IMR-90 (cell line): Measurements from ENCODE around the gene HIVEP3. TPM values are rescaled to one million over a fixed set of nuclear protein-coding genes. Genes with fewer than 3 reads are reported as not detected.

Experiments used
- ATAC-seq: fragments of 200-7000 bp; cut with Tn5 transposase; 2 replicates; pipeline ENCODE4 v1.9.1; 2020; ENCODE audit warnings: low read depth, mild to moderate bottlenecking, moderate library complexity
- BruUV-seq: library from RNA; stranded (reverse); fragments of 400-500 nt; replicated peaks from 2 replicates; lab custom pipeline; 2021; lab: Mats Ljungman, UMichigan
- CTCF ChIA-PET: fragments of 300-600 bp; formaldehyde crosslinking; extraction: SDS; loops from one replicate; lab custom pipeline; 2021; ENCODE audit warnings: antibody characterized with exemption; lab: Yijun Ruan, JAX
- POLR2A ChIA-PET: fragments of 300-600 bp; sonication (Branson Sonifier 250); formaldehyde crosslinking; loops from one replicate; lab custom pipeline; 2022; ENCODE audit warnings: antibody characterized with exemption; ENCODE audit not compliant: unreplicated experiment; lab: Charles Lee
- DNase-seq: peaks from one replicate; pipeline ENCODE4 v3.0.0; 2013
- H2AFZ ChIP-seq: replicated peaks from 2 replicates; pipeline ENCODE3; 2013; ENCODE audit warnings: low read length, mild to moderate bottlenecking; ENCODE audit not compliant: poor library complexity
- H2AK5ac ChIP-seq: 2 replicates; pipeline ENCODE4 v1.6.1; 2013; ENCODE audit warnings: low read depth, low read length, inconsistent platforms
- H2AK9ac ChIP-seq: replicated peaks from 2 replicates; pipeline ENCODE3; 2013; ENCODE audit warnings: mild to moderate bottlenecking, low read depth, low read length, moderate library complexity; ENCODE audit not compliant: poor library complexity
- H2BK120ac ChIP-seq: 2 replicates; pipeline ENCODE4 v1.6.1; 2013; ENCODE audit warnings: low read depth, low read length, inconsistent platforms
- H2BK15ac ChIP-seq: 3 replicates; pipeline ENCODE4 v1.6.1; 2013; ENCODE audit warnings: low read depth, low read length, inconsistent platforms
- H2BK20ac ChIP-seq: 2 replicates; pipeline ENCODE4 v1.6.1; 2013; ENCODE audit warnings: low read depth, mild to moderate bottlenecking, inconsistent platforms, low read length, moderate library complexity
- H2BK5ac ChIP-seq: 2 replicates; pipeline ENCODE4 v1.6.1; 2013; ENCODE audit warnings: mild to moderate bottlenecking, low read depth, low read length, inconsistent platforms; ENCODE audit not compliant: poor library complexity, severe bottlenecking
- H3K14ac ChIP-seq: replicated peaks from 2 replicates; pipeline ENCODE4 v1.6.1; 2013; ENCODE audit warnings: low read depth, low read length, inconsistent platforms
- H3K18ac ChIP-seq: 2 replicates; pipeline ENCODE4 v1.6.1; 2013; ENCODE audit warnings: low read depth, low read length, control low read depth
- H3K23ac ChIP-seq: 2 replicates; pipeline ENCODE4 v1.6.1; 2013; ENCODE audit warnings: low read depth, low read length, inconsistent platforms
- H3K27ac ChIP-seq: 2 replicates; pipeline ENCODE4 v1.5.1; 2013; ENCODE audit warnings: mild to moderate bottlenecking, control low read depth, low read length; ENCODE audit not compliant: insufficient read depth
- H3K27me3 ChIP-seq: 2 replicates; pipeline ENCODE4 v1.6.1; 2013; ENCODE audit warnings: low read length; ENCODE audit not compliant: control insufficient read depth, insufficient read depth
- H3K36me3 ChIP-seq: 2 replicates; pipeline ENCODE4 v1.6.1; 2013; ENCODE audit warnings: low read length, mixed read lengths; ENCODE audit not compliant: control insufficient read depth, insufficient read depth
- H3K4ac ChIP-seq: 2 replicates; pipeline ENCODE4 v1.6.1; 2013; ENCODE audit warnings: low read depth, low read length, inconsistent platforms
- H3K4me1 ChIP-seq: 2 replicates; pipeline ENCODE4 v1.6.1; 2013; ENCODE audit warnings: low read length, mixed read lengths; ENCODE audit not compliant: control insufficient read depth, insufficient read depth
- H3K4me2 ChIP-seq: 2 replicates; pipeline ENCODE4 v1.6.1; 2013; ENCODE audit warnings: low read depth, mild to moderate bottlenecking, control low read depth, low read length, moderate library complexity
- H3K4me3 ChIP-seq: 2 replicates; pipeline ENCODE4 v1.5.1; 2013; ENCODE audit warnings: low read depth, mild to moderate bottlenecking, control low read depth, low read length, moderate library complexity; ENCODE audit not compliant: insufficient read depth
- H3K56ac ChIP-seq: 2 replicates; pipeline ENCODE4 v1.6.1; 2013; ENCODE audit warnings: low read length, inconsistent platforms; ENCODE audit not compliant: insufficient read depth; ENCODE audit errors: extremely low read depth
- H3K79me1 ChIP-seq, 2 experiments: 2 replicates each; pipeline ENCODE4 v1.6.1; 2013; ENCODE audit warnings: low read length in 2 of 2, inconsistent platforms in 1 of 2, low read depth in 1 of 2
- H3K9ac ChIP-seq: 2 replicates; pipeline ENCODE4 v1.6.1; 2013; ENCODE audit warnings: low read depth, low read length, control low read depth
- H3K9me1 ChIP-seq: 2 replicates; pipeline ENCODE4 v1.6.1; 2013; ENCODE audit warnings: low read length, inconsistent platforms; ENCODE audit not compliant: insufficient read depth
- H3K9me3 ChIP-seq: 2 replicates; pipeline ENCODE4 v1.6.1; 2013; ENCODE audit warnings: low read length; ENCODE audit not compliant: control insufficient read depth, insufficient read depth
- H4K20me1 ChIP-seq: 2 replicates; pipeline ENCODE4 v1.6.1; 2013; ENCODE audit warnings: low read length, inconsistent platforms; ENCODE audit not compliant: insufficient read depth
- H4K5ac ChIP-seq: 2 replicates; pipeline ENCODE4 v1.6.1; 2013; ENCODE audit warnings: mild to moderate bottlenecking, low read depth, low read length, control low read depth
- H4K8ac ChIP-seq, 2 experiments: 2 replicates each; pipeline ENCODE4 v1.6.1; 2013; ENCODE audit warnings: low read depth in 2 of 2, low read length in 2 of 2, control low read depth in 1 of 2, inconsistent platforms in 1 of 2
- H4K91ac ChIP-seq: 2 replicates; pipeline ENCODE4 v1.6.1; 2013; ENCODE audit warnings: low read depth, low read length, inconsistent platforms; ENCODE audit not compliant: insufficient read depth
- BHLHE40 ChIP-seq: fragments of 150-350 bp; IDR thresholded peaks from 2 replicates; pipeline ENCODE4 v1.6.1; 2016; ENCODE audit warnings: mild to moderate bottlenecking, low read depth, low read length
- CEBPB ChIP-seq: IDR thresholded peaks from 2 replicates; pipeline ENCODE4 v1.6.1; 2012; ENCODE audit warnings: low read depth, low read length, improper control_type of control experiment
- CHD1 ChIP-seq: IDR thresholded peaks from 2 replicates; pipeline ENCODE4 v1.6.1; 2012; ENCODE audit warnings: low read depth, low read length, improper control_type of control experiment
- ELK1 ChIP-seq: fragments of 150-350 bp; IDR thresholded peaks from 2 replicates; pipeline ENCODE4 v1.6.1; 2016; ENCODE audit warnings: low read depth, mild to moderate bottlenecking, low read length, moderate library complexity, borderline replicate concordance
- FOS ChIP-seq: fragments of 150-350 bp; IDR thresholded peaks from 2 replicates; pipeline ENCODE4 v1.6.1; 2016; ENCODE audit warnings: low read depth, low read length
- MAFK ChIP-seq: IDR thresholded peaks from 2 replicates; pipeline ENCODE4 v1.6.1; 2012; ENCODE audit warnings: low read depth, low read length, improper control_type of control experiment
- POLR2A ChIP-seq: IDR thresholded peaks from 2 replicates; pipeline ENCODE4 v1.6.1; 2012; ENCODE audit warnings: mild to moderate bottlenecking, low read depth, low read length
- RCOR1 ChIP-seq: IDR thresholded peaks from 2 replicates; pipeline ENCODE4 v1.6.1; 2012; ENCODE audit warnings: mild to moderate bottlenecking, low read length, improper control_type of control experiment; ENCODE audit not compliant: insufficient replicate concordance
- WGBS, 2 experiments: methylation state at CpG; one replicate each; pipeline versions ENCODE4 v1.1.5 to v1.1.7; 2013; ENCODE audit warnings: missing lambda C conversion rate in 2 of 2; ENCODE audit not compliant: insufficient read length in 1 of 2; ENCODE audit errors: extremely low coverage in 2 of 2; 5-methylcytosine and 5-hydroxymethylcytosine counted together
- dilution Hi-C: fragments of 300-500 bp; cut with HindIII; formaldehyde crosslinking; loops from one replicate; pipeline ENCODE4 v1.14.3; 2018; ENCODE audit warnings: low sequenced_read_pairs; ENCODE audit not compliant: unreplicated experiment
- in situ Hi-C: fragments of 300-500 bp; cut with MboI; formaldehyde crosslinking; loops from 3 replicates; pipeline ENCODE4 v1.14.3; 2019; ENCODE audit warnings: low sequenced_read_pairs, inconsistent platforms, mixed read lengths
- intact Hi-C: fragments of 100-400 bp; cut with micrococcal nuclease; formaldehyde crosslinking; loops from 2 replicates; pipeline ENCODE4 v1.10.0; 2022
- polyA plus RNA-seq, 3 experiments: library from polyadenylated mRNA; depleted of rRNA; stranded (reverse); fragments of >200 nt; gene quantifications; 2 replicates each; pipeline ENCODE4 v1.2.3, GENCODE V29; 2012; ENCODE audit warnings: low replicate concordance in 1 of 3
- total RNA-seq: library from RNA; depleted of rRNA; stranded (reverse); fragments of >200 nt; gene quantifications from 2 replicates; pipeline ENCODE4 v1.2.3, GENCODE V29; 2012
- TF ChIP-seq, protein P1 (sequence below): fragments of 150-350 bp; IDR thresholded peaks from 2 replicates; pipeline ENCODE4 v1.6.1; 2017; ENCODE audit warnings: mild to moderate bottlenecking, antibody characterized with exemption, low read length, low read depth

The HIVEP3 gene
- total and polyA plus RNA-seq, 2 of the 4 experiments (the other 2 are of a cell fraction) = 1.4 to 4.0 TPM

- DNase-seq = no peak
These were observed 277.8 kb downstream of the HIVEP3 start for GRCh38 chr1:41640756-41641474.

More at GRCh38 chr1:41640756-41641474, 277.8 kb downstream of the HIVEP3 start:
- Histone ChIP-seq H3K4me2 (no peak overlapping the region), H3K4me1 (peaks cover 11% of the 10 kb centered on the region), H3K56ac (no peak overlapping the region), H3K27me3 (no peaks in the 10 kb centered on the region), H3K14ac (no peak overlapping the region), H4K5ac (no peak overlapping the region), H3K9me1 (peaks cover 26% of the 10 kb centered on the region), H2AK5ac (no peak overlapping the region), H3K4me3 (no peak overlapping the region), H3K4ac (no peak overlapping the region), H3K23ac (no peak overlapping the region), H2AK9ac (no peak overlapping the region), H2AFZ (no peak overlapping the region), H3K18ac (no peak overlapping the region), H2BK15ac (no peak overlapping the region), H4K8ac (no peak overlapping the region), H2BK120ac (no peak overlapping the region), H3K36me3 (no peaks in the 10 kb centered on the region), H4K91ac (no peak overlapping the region), H3K27ac (no peak overlapping the region), H3K9ac (no peak overlapping the region), H3K9me3 (no peaks in the 10 kb centered on the region), H2BK5ac (no peak overlapping the region), H2BK20ac (no peak overlapping the region), H3K79me1 (peaks cover 15 to 31% of the 10 kb centered on the region in 2 experiments; a peak in 3 of 4 replicates), H4K20me1 (no peaks in the 10 kb centered on the region)
- in situ Hi-C loops (no loop called here), intact Hi-C loops (no loop called here), dilution Hi-C loops (no loop called here)
- TF ChIP-seq BHLHE40 (no peak), ELK1 (no peak), CEBPB (no peak), RCOR1 (no peak), POLR2A (no peak), MAFK (no peak), CHD1 (no peak), FOS (no peak)
- TF ChIP-seq, protein P1, sequence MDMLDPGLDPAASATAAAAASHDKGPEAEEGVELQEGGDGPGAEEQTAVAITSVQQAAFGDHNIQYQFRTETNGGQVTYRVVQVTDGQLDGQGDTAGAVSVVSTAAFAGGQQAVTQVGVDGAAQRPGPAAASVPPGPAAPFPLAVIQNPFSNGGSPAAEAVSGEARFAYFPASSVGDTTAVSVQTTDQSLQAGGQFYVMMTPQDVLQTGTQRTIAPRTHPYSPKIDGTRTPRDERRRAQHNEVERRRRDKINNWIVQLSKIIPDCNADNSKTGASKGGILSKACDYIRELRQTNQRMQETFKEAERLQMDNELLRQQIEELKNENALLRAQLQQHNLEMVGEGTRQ = no peak
- no TSS peak for BruUV-seq
- ChIA-PET POLR2A (no interaction called here), CTCF (no interaction called here)
- no peak for ATAC-seq
- WGBS, 2 experiments = no CpG with 5 or more reads among the region's 8 CpGs
